Activated naive CD8-positive, alpha-beta T cell (primary cell): ENCODE results near the gene MTERF2.

ENCODE experiments used
- H3K27ac Mint-ChIP-seq: one replicate; pipeline ENCODE4 v1.8.0; 2021; ENCODE audit warnings: mixed read lengths
- H3K27me3 Mint-ChIP-seq: one replicate; pipeline ENCODE4 v1.8.0; 2021; ENCODE audit warnings: mixed read lengths
- H3K36me3 Mint-ChIP-seq: one replicate; pipeline ENCODE4 v1.8.0; 2021; ENCODE audit warnings: mixed read lengths
- H3K4me1 Mint-ChIP-seq: one replicate; pipeline ENCODE4 v1.8.0; 2021; ENCODE audit warnings: low read depth, mixed read lengths
- H3K4me3 Mint-ChIP-seq: one replicate; pipeline ENCODE4 v1.8.0; 2021; ENCODE audit warnings: mild to moderate bottlenecking, mixed read lengths
- H3K9me3 Mint-ChIP-seq: one replicate; pipeline ENCODE4 v1.8.0; 2021; ENCODE audit warnings: low read depth, mixed read lengths

The MTERF2 gene

GRCh38 chr12:106978035-106978800 lies 8.7 kb downstream of the MTERF2 start:
- Mint-ChIP-seq H3K27me3 (no peaks in the 10 kb centered on the region), H3K4me3 (no peak overlapping the region), H3K36me3 (peaks cover 6% of the 10 kb centered on the region), H3K9me3 (no peaks in the 10 kb centered on the region), H3K4me1 (peaks cover 20% of the 10 kb centered on the region), H3K27ac (peak overlapping the region; percentile 25)

GRCh38 chr12:106976668-106977067 lies 10.3 kb downstream of the MTERF2 start:
- H3K4me3 Mint-ChIP-seq: no peak overlapping the region
- H3K27ac Mint-ChIP-seq: peak overlapping the region; percentile 34
- H3K4me1 Mint-ChIP-seq: peaks cover 24% of the 10 kb centered on the region
- peaks cover 6% of the 10 kb centered on the region for H3K36me3 Mint-ChIP-seq
- no peaks in the 10 kb centered on the region for H3K27me3 Mint-ChIP-seq
- no peaks in the 10 kb centered on the region for H3K9me3 Mint-ChIP-seq

GRCh38 chr12:106975993-106976658 lies 10.8 kb downstream of the MTERF2 start:
- Mint-ChIP-seq H3K36me3 (peaks cover 6% of the 10 kb centered on the region), H3K27ac (peak overlapping the region; percentile 47), H3K9me3 (no peaks in the 10 kb centered on the region), H3K27me3 (no peaks in the 10 kb centered on the region), H3K4me1 (peaks cover 27% of the 10 kb centered on the region), H3K4me3 (no peak overlapping the region)

- Mint-ChIP-seq H3K4me3 (no peak overlapping the region), H3K27me3 (no peaks in the 10 kb centered on the region), H3K36me3 (peaks cover 9% of the 10 kb centered on the region), H3K27ac (no peak overlapping the region), H3K4me1 (peaks cover 26% of the 10 kb centered on the region), H3K9me3 (no peaks in the 10 kb centered on the region)
Measured at GRCh38 chr12:106975098-106975497, 11.8 kb downstream of the MTERF2 start.

DNA sequence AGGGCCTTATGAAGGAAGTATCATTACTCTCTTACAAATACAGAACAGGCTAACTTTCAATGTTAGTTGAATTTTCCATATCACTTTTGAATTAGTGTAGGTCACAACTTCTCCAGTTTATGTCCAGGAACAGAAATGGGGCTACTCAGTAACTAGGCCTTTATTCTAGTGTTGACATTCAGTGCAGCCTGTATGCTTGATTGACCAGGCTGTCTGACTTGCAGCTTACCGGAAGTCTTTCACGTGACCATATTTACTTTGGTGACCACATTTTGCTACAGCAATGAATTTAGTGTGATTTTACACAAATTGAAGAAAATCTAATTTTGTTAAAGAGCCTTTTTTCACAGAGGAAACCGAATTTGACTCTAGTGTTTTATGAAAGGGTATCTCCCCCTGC lies 12.4 kb downstream of the MTERF2 start:
- peaks cover 12% of the 10 kb centered on the region for H3K36me3 Mint-ChIP-seq
- no peaks in the 10 kb centered on the region for H3K27me3 Mint-ChIP-seq
- peaks cover 26% of the 10 kb centered on the region for H3K4me1 Mint-ChIP-seq
- no peak overlapping the region for H3K4me3 Mint-ChIP-seq
- peak overlapping the region; percentile 42 for H3K27ac Mint-ChIP-seq
- H3K9me3 Mint-ChIP-seq: no peaks in the 10 kb centered on the region

DNA sequence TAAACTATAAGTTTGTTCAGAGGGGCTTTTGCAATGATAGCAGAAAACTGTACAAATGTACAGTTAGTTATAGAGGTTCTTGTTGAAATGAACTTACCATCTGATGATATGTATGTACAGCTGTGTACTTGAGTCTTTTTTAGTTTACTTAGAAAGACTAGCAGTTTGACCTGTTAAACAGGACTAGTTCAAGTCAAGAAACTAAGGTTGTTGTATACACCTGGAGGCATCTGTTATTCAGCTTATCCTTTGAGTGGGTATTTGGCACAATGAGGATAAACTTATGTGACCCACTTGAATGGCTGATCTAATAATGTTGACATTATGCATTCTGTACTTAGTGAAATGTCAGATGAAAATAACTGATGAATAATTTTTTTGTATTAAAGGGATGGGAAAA lies 13.4 kb downstream of the MTERF2 start:
- peaks cover 9% of the 10 kb centered on the region for H3K36me3 Mint-ChIP-seq

DNA sequence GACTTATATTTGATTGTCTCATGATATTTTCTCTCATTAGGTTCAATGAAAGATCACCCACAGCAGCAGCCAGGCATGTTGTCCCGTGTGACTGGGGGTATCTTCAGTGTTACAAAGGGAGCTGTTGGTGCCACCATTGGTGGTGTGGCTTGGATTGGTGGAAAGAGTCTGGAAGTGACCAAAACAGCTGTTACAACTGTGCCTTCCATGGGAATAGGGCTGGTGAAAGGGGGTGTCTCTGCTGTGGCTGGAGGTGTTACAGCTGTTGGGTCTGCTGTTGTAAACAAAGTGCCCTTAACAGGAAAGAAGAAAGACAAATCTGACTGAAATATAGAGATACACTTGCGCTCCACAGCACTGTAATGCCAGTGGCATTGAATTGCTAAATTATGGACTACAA lies 15.9 kb downstream of the MTERF2 start:
- Mint-ChIP-seq H3K4me3 (no peak overlapping the region), H3K9me3 (no peaks in the 10 kb centered on the region), H3K27me3 (no peaks in the 10 kb centered on the region), H3K27ac (peak overlapping the region; percentile 30), H3K36me3 (peaks cover 10% of the 10 kb centered on the region), H3K4me1 (peaks cover 24% of the 10 kb centered on the region)

More for the DNA sequence above, 13.4 kb downstream of the MTERF2 start:
- no peaks in the 10 kb centered on the region for H3K9me3 Mint-ChIP-seq
- no peak overlapping the region for H3K4me3 Mint-ChIP-seq
- H3K4me1 Mint-ChIP-seq: peaks cover 24% of the 10 kb centered on the region
- H3K27me3 Mint-ChIP-seq: no peaks in the 10 kb centered on the region
- H3K27ac Mint-ChIP-seq: peak overlapping the region; percentile 11

GRCh38 chr12:106964526-106964925 lies 22.4 kb downstream of the MTERF2 start:
- no peaks in the 10 kb centered on the region for H3K9me3 Mint-ChIP-seq
- H3K27me3 Mint-ChIP-seq: no peaks in the 10 kb centered on the region
- peak overlapping the region; percentile 41 for H3K27ac Mint-ChIP-seq
- H3K4me3 Mint-ChIP-seq: no peak overlapping the region
- peaks cover 9% of the 10 kb centered on the region for H3K36me3 Mint-ChIP-seq
- H3K4me1 Mint-ChIP-seq: peaks cover 25% of the 10 kb centered on the region

DNA sequence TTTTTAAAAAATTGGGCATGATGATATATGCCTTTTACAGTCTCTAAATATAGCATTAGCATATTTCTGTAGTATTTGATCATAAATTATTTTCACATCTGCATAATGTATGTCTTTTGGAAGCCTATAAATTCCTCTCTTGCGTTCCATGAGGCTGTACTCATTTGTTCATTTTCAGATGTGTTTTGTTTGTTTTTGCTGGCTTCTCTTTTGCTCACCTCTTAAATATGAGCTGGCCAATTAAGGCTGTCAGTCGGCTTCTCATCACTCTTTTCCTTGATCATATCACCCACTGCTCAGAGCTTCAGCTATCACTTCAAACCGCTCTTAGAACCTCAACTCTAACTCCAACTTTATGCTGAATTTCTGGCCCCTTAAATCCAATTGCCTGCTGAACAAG lies 24.7 kb downstream of the MTERF2 start:
- Mint-ChIP-seq H3K27me3 (no peaks in the 10 kb centered on the region), H3K27ac (peak overlapping the region; percentile 3), H3K4me1 (peaks cover 39% of the 10 kb centered on the region), H3K4me3 (no peak overlapping the region), H3K9me3 (no peaks in the 10 kb centered on the region), H3K36me3 (peaks cover 11% of the 10 kb centered on the region)

- Mint-ChIP-seq H3K4me3 (no peak overlapping the region), H3K36me3 (peaks cover 6% of the 10 kb centered on the region), H3K4me1 (peaks cover 42% of the 10 kb centered on the region), H3K27me3 (no peaks in the 10 kb centered on the region), H3K27ac (no peak overlapping the region), H3K9me3 (no peaks in the 10 kb centered on the region)
Measured at GRCh38 chr12:106960443-106960842, 26.5 kb downstream of the MTERF2 start.

DNA sequence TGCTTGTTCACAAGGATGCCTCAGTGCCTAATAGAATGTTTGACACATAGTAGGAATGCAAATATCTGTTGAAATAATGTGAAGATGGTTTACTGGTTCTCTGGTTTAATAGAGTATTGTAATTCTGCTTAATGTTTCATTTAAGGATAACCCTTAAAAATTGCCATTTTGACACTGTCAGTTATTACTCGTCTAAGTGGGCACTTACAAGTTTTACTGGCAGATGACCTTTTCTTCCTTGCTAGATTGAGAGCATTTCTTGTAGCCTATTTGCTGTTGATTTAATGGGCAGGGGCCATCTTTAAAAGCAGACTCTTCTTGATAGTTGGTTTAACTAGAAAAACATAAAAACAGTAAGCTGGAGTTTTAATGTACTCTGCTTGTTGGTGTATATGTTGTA lies 29.4 kb downstream of the MTERF2 start:
- Mint-ChIP-seq H3K27ac (peak overlapping the region; percentile 94), H3K4me1 (peaks cover 38% of the 10 kb centered on the region), H3K36me3 (peaks cover 2% of the 10 kb centered on the region), H3K9me3 (no peaks in the 10 kb centered on the region), H3K4me3 (peak overlapping the region; percentile 99), H3K27me3 (no peaks in the 10 kb centered on the region)

GRCh38 chr12:106956048-106956578 lies 30.8 kb downstream of the MTERF2 start:
- Mint-ChIP-seq H3K4me3 (peak overlapping the region; percentile 99), H3K27ac (peak overlapping the region; percentile 94), H3K36me3 (peaks cover 2% of the 10 kb centered on the region), H3K9me3 (no peaks in the 10 kb centered on the region), H3K27me3 (no peaks in the 10 kb centered on the region), H3K4me1 (peaks cover 34% of the 10 kb centered on the region)

- H3K4me1 Mint-ChIP-seq: peaks cover 30% of the 10 kb centered on the region
- peaks cover 2% of the 10 kb centered on the region for H3K36me3 Mint-ChIP-seq
- H3K27ac Mint-ChIP-seq: peak within 1 kb of the TSS; percentile 94
- H3K4me3 Mint-ChIP-seq: peak within 1 kb of the TSS; percentile 99
- no peaks in the 10 kb centered on the region for H3K27me3 Mint-ChIP-seq
- no peaks in the 10 kb centered on the region for H3K9me3 Mint-ChIP-seq
Measured at GRCh38 chr12:106955377-106956047, 31.4 kb downstream of the MTERF2 start, which contains the start of gene TMEM263. Gene TMEM263, plus strand, starts transcription at chr12:106955907. Its CDS starts 11,210 bp downstream, at chr12:106967117.

GRCh38 chr12:106954462-106955376 lies 32.2 kb downstream of the MTERF2 start:
- peaks cover 2% of the 10 kb centered on the region for H3K36me3 Mint-ChIP-seq
- no peaks in the 10 kb centered on the region for H3K9me3 Mint-ChIP-seq
- peak overlapping the region; percentile 88 for H3K27ac Mint-ChIP-seq
- peaks cover 30% of the 10 kb centered on the region for H3K4me1 Mint-ChIP-seq
- H3K4me3 Mint-ChIP-seq: peak overlapping the region; percentile 88
- no peaks in the 10 kb centered on the region for H3K27me3 Mint-ChIP-seq
